RPMI8226 (cell line): Measurements from ENCODE around the gene NUCKS1.

Source experiments
- DNase-seq: peaks from one replicate; pipeline ENCODE4 v3.0.0-alpha.2; 2015

NUCKS1 gene, protein sequence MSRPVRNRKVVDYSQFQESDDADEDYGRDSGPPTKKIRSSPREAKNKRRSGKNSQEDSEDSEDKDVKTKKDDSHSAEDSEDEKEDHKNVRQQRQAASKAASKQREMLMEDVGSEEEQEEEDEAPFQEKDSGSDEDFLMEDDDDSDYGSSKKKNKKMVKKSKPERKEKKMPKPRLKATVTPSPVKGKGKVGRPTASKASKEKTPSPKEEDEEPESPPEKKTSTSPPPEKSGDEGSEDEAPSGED

GRCh38 chr1:205750138-205751035 is at the start of gene NUCKS1:
NUCKS1 (minus strand) TSS chr1:205750182; CDS start chr1:205749973, 209 bp downstream.
- peak; percentile 99 for DNase-seq

GRCh38 chr1:205798577-205798976 is 48.6 kb upstream of the NUCKS1 start:
- no peak for DNase-seq

- DNase-seq = no peak
Observed at GRCh38 chr1:205797168-205797567, 47.2 kb upstream of the NUCKS1 start.

DNA sequence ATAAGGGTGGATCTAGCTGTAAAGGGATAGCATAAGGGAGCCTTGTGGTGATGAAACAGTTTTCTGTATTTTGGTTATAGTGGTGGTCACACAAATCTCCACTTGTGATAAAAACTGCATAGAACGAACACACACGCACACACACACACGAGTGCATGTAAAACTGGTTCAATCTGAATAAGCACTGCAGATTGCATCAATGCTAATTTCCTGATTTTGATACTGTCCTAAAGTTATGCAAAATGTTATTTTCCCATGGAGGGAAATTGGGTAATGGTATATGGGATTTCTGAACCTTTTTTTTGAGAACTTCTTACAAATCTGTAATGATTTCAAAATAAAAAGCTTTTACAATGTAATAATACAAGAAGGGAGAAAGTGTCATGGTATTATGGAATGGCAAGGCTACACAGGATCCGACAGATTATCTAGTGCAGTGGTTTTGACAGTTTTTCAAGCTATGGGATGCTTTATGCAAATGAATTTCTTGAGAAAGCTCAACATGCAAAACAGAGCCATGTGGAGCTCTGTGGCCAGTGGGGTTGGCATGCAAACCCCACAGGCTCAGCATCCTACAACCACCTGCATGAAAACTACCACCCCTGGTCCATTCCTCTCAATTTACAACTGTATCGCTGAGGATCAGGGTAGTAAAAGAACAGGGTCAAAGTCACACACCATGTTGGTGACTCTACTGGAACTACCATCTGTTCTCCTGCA is 44.2 kb upstream of the NUCKS1 start:
- no peak for DNase-seq

- DNase-seq = no peak
Observed at GRCh38 chr1:205792961-205793673, 43.1 kb upstream of the NUCKS1 start.

DNA sequence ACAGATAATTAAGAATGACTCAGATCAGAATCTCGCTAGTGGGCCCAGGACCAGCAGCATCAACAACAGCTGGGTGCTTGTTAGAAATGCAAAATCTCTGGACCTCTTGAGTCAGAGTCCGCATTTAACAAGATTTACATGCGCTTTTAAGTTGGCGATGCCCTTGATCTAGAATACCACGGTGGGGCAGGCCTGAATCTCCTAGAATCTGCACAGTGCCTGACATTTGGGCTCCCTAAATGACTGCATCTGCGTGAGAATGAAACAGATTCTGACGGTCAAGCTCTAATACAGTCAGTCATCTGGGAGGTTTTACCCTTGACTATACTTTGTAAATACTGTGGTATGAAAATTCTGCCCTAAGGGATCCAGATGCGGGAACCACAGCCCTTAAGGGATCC is 42.5 kb upstream of the NUCKS1 start:
- no peak for DNase-seq

DNA sequence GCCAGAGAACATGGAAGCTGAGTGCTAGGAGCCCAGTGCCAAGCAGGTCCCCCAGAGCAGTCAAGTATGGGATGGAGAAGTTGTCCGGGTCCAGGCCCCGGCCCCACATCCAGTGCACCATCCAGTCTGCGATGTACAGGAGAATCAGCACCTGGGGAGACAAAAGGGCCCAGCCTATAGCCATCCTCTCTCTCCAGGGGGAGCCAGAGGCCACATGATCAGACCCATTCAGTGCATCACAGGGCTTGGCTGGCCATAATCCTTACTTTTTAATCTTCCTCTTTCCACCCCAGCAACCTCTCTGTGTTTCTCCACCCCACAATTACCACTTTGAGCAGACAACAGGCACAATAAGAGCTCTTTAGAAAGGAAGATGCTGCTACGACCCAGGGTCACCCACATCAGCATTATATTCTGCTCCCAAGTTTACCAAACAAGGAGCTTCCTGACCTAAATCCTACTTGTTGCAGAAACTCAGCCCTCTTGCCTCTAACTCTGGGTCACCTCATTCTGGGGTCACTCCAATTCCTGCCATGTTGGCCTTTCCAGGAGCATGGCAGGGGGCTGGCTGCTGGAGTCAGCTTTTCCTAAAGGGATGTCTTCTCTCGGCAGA is 41.7 kb upstream of the NUCKS1 start:
- DNase-seq = peak; percentile 72

DNA sequence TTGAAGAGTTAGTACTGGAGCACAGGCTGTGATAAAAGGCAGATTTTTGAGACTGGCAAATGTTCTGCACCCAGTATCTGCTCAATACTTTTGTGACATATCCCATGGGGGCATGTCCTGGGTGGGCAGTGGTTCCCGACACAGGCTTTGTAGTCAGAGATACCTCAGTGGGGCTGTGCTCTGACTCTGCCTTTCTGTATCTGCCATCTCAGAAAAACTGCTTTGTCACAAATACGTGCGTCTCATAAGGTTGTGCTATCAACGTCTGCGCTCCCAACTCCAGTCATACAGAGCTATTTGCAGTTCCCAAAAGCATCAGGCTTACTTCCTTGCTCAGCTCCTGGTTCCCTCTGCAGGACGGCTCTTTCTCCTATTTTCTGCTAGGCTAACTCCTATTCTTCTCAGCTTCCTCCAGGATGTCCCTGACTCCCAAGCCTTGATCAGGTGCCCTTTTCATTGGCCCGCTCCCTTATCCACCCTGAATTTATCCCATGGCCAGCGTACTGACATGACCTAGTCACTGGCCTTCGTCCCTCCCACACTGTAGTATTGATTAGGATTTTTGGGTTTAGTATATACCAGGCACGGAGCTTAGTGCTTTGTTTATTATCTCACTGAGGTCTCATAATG is 37.4 kb upstream of the NUCKS1 start:
- no peak for DNase-seq

GRCh38 chr1:205786601-205787000 is 36.6 kb upstream of the NUCKS1 start:
- no peak for DNase-seq

GRCh38 chr1:205785446-205785845 is 35.5 kb upstream of the NUCKS1 start:
- no peak for DNase-seq

GRCh38 chr1:205783904-205784303 is 33.9 kb upstream of the NUCKS1 start:
- no peak for DNase-seq

DNA sequence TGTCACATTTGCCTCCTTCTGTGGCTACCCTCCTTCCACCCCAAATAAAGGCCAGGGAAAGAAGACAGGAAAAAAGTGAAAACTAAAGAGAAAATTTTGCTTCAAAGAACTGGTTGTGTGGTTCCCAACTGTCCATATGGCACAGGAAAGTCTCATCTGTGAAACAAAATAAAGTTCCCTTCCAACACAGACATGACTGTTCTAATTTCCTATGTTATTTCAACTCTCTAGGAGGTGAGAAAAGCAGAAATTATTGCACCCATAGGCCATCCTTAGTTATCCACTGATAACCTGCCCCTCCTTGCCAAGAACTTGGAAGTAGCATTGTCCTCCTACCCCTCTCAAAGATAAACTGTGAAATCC is 33.4 kb upstream of the NUCKS1 start:
- no peak for DNase-seq

DNA sequence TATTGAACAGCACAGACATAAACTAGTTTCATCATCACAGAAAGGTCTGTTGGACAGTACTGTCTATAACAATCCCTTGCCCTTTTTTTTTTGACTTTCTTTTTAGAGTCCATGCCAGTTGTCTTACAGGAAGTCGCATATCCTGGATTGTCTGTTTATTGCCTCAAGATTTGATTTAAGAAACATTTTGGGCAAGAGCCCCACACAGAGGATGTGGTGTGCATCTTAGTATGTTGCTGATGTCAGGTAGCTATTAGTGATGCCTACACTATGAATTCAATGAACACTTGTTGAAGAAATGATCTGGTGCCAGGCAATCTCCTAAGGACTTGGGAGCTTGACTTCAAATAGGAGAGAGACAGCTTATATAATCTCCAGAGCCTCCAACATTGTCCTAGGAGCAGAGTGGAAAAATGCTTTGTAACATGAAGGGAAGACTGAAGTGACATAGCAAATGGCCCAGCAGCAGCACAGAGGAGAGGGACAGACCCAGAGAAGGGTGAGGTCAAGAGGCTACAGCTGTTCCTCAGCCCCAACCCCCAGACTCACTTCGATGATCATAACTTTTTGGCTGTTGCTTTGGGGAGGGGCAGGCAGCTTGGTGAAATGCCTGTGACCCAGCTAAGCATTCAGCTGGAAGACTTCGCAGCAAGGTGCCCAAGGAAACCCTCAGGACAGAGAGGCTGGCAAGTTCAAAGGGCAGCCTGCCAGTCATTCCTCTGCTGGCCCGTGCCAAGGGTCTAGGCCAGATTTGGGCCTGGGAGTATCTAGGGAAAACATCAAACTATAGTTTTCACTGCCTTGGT is 32.8 kb upstream of the NUCKS1 start:
- no peak for DNase-seq

- no peak for DNase-seq
Observed at GRCh38 chr1:205780335-205780734, 30.4 kb upstream of the NUCKS1 start.

DNA sequence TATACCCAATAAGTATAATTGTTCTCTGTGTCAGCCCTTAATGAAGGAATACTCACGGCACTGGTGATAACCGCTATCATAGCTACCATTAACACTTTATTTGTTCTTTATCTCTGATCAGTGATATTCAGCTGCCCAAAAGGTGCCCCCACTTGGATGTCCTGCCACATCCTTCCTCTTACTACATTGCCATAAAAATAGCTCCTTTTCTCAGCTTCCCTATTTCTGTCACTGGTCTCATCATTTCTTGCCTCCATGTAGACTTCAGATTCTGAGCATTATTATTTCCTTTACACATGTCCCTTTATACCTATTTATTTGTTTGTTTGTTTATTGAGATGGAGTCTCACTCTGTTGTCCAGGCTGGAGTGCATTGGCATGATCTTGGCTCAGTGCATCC is 28.0 kb upstream of the NUCKS1 start:
- no peak for DNase-seq

GRCh38 chr1:205775717-205776056 is 25.7 kb upstream of the NUCKS1 start:
- no peak for DNase-seq

- peak; percentile 89 for DNase-seq
Observed at GRCh38 chr1:205775015-205775716, 25.2 kb upstream of the NUCKS1 start, which contains the start of gene RAB29. RAB29 (minus strand) TSS chr1:205775482; CDS start chr1:205774956, 526 bp downstream.

DNA sequence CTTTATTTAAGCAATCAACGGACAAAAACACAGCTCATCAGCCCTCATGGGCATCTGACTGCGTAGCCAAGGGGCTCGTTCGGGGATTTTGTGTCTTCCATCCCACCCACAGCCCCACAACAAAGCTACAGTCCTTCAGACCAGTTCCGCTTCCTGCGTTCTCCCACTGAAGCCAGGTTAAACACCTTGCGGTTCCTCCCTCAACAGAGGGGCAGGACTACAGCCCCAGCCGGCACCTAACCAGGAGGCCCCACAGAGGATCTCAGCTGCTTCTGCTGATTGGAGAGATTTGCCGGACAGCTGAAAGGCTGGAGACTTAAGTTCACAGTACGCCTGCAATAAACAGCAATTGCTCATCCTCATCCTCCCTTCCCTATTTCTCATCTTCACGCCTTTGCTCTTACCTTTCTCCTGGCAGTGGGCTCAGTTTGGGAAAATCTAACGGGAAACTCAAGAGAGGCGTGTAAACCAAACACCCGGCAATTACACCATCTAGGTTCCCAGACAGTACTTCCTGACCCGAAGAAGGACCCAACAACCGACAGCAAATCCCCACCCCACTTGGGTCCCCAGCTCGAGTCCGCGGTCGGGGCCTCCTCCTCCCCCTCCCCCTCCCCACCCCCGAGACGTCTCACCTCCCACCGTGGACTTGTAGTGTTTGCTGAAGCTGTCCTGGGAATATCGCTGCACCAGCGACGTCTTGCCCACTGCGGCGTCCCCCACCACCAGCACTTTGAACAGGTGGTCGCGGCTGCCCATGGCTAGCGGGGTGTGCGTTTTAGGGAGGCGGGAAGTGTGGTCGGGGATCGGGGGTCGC is 24.4 kb upstream of the NUCKS1 start:
- DNase-seq = peak; percentile 50

- DNase-seq = no peak
Observed at GRCh38 chr1:205772607-205773032, 22.6 kb upstream of the NUCKS1 start.

DNA sequence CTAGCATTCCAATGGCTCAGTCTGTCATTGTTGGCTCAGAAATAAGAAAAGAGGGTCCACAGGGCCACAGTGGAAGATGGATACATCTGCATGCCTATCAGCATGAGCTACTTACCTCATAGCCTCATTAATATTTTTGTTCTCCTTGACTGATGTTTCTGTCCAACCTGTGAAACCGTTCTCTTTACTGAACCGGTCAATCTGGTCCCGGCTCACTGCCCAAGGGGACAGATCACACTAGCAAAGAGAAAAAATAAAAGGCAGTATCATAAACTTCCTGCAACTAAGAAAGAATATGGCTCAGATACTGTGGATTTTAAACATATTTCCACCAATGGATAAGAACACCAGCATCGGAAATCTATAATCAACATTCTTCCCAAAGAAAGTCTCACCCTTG is 20.6 kb upstream of the NUCKS1 start:
- DNase-seq = no peak
